K562 (cell line): ENCODE measurements around the gene MBOAT2. TPM values are rescaled to one million over a fixed set of nuclear protein-coding genes. Genes with fewer than 3 reads are reported as not detected.
"Not testable (repeated sequence)": the region's sequence is repeated elsewhere in the genome, so short reads cannot be mapped to it uniquely, and the experiment has no call there.

Source experiments
- ATAC-seq: fragments of 200-7000 bp; cut with Tn5 transposase; 3 replicates; pipeline ENCODE4 v1.9.1; 2020; ENCODE audit warnings: moderate library complexity
- BruUV-seq: library from RNA; stranded (reverse); fragments of 400-500 nt; replicated peaks from 2 replicates; lab custom pipeline; 2021; lab: Mats Ljungman, UMichigan
- CTCF ChIA-PET: fragments of 300-600 bp; formaldehyde crosslinking; extraction: SDS; loops from one replicate; lab custom pipeline; 2021; ENCODE audit warnings: low intra/inter-chr PET ratio; lab: Yijun Ruan, JAX
- POLR2A ChIA-PET: fragments of 300-600, 350-650 bp; sonication (Branson Sonifier 250); formaldehyde crosslinking; extraction: SDS; loops from one replicate; lab custom pipeline; 2021; ENCODE audit warnings: antibody characterized with exemption, inconsistent platforms; lab: Yijun Ruan, JAX
- DNase-seq, 4 experiments: peaks; one replicate each; pipeline versions ENCODE4 v3.0.0 to v3.0.0-alpha.2; 2011 to 2018; ENCODE audit warnings: low spot score in 3 of 4, mixed read lengths in 3 of 4; ENCODE audit errors: extremely low read depth in 1 of 4
- FAIRE-seq: peaks from 2 replicates; lab custom pipeline; 2011; peaks lifted over from hg19 to GRCh38; lab: Jason Lieb, UNC
- H2AFZ ChIP-seq: 2 replicates; pipeline ENCODE4 v1.6.0; 2011; ENCODE audit warnings: low read depth, low read length, control low read depth, inconsistent platforms
- H3K27ac ChIP-seq: fragments of 200-600 bp; 3 replicates; pipeline ENCODE4 v1.8.0; 2011; ENCODE audit warnings: low read depth, mild to moderate bottlenecking, control low read depth, inconsistent platforms, low read length, moderate library complexity, mixed read lengths; ENCODE audit errors: extremely low read depth
- H3K27me3 ChIP-seq, 2 experiments: fragments of 300-600 bp in 1 of 2; 2 replicates in 1 of 2; 3 replicates in 1 of 2; pipeline versions ENCODE4 v1.6.0 to v1.8.0; 2011; ENCODE audit warnings: inconsistent platforms in 2 of 2, low read length in 2 of 2, mild to moderate bottlenecking in 1 of 2, mixed read lengths in 1 of 2, moderate library complexity in 1 of 2; ENCODE audit not compliant: control insufficient read depth in 2 of 2, insufficient read depth in 2 of 2
- H3K36me3 ChIP-seq: fragments of 300-600 bp; 3 replicates; pipeline ENCODE4 v1.8.0; 2011; ENCODE audit warnings: mild to moderate bottlenecking, low read length, inconsistent platforms; ENCODE audit not compliant: control insufficient read depth, insufficient read depth
- H3K4me1 ChIP-seq, 2 experiments: fragments of 200-600 bp in 1 of 2; replicated peaks in 1 of 2; 2 replicates in 1 of 2; 3 replicates in 1 of 2; pipeline versions ENCODE4 v1.5.1 to v1.8.0; 2011; ENCODE audit warnings: inconsistent platforms in 2 of 2, low read length in 2 of 2, mild to moderate bottlenecking in 1 of 2, mixed read lengths in 1 of 2, moderate library complexity in 1 of 2; ENCODE audit not compliant: control insufficient read depth in 2 of 2, insufficient read depth in 2 of 2
- H3K4me2 ChIP-seq: 2 replicates; pipeline ENCODE4 v1.6.1; 2011; ENCODE audit warnings: low read length, control low read depth, inconsistent platforms, mixed read lengths; ENCODE audit not compliant: insufficient read depth
- H3K4me3 ChIP-seq: fragments of 200-600 bp; sonication (generic), shearing (Covaris generic); 2 replicates; pipeline ENCODE4 v1.5.1; 2016; ENCODE audit warnings: control low read depth, inconsistent platforms
- H3K79me2 ChIP-seq: fragments of 200-600 bp; 3 replicates; pipeline ENCODE4 v1.8.0; 2011; ENCODE audit warnings: low read length, inconsistent platforms; ENCODE audit not compliant: control insufficient read depth, insufficient read depth
- H3K9ac ChIP-seq, 2 experiments: 2 replicates each; pipeline versions ENCODE4 v1.6.0 to v1.6.1; 2011; ENCODE audit warnings: low read depth in 2 of 2, low read length in 2 of 2, control low read depth in 1 of 2, inconsistent platforms in 1 of 2, mild to moderate bottlenecking in 1 of 2, mixed read lengths in 1 of 2; ENCODE audit not compliant: insufficient read depth in 1 of 2
- H3K9me1 ChIP-seq: one replicate; pipeline ENCODE4 v1.6.0; 2011; ENCODE audit warnings: inconsistent platforms, mild to moderate bottlenecking, low read length, moderate library complexity; ENCODE audit not compliant: control insufficient read depth, insufficient read depth
- H3K9me3 ChIP-seq: replicated peaks from 2 replicates; pipeline ENCODE4 v1.5.1; 2011; ENCODE audit warnings: low read depth, low read length, inconsistent platforms; ENCODE audit not compliant: control insufficient read depth, insufficient read depth
- H4K20me1 ChIP-seq: replicated peaks from 2 replicates; pipeline ENCODE4 v1.6.1; 2011; ENCODE audit warnings: low read length, inconsistent platforms, mixed read lengths; ENCODE audit not compliant: control insufficient read depth, insufficient read depth
- ASH1L ChIP-seq: fragments of 450-650 bp; IDR thresholded peaks from 2 replicates; pipeline ENCODE4 v1.6.1; 2018; ENCODE audit warnings: borderline replicate concordance, mild to moderate bottlenecking, low read depth; ENCODE audit not compliant: partially characterized antibody
- C11orf30 ChIP-seq: fragments of 450-650 bp; IDR thresholded peaks from 2 replicates; pipeline ENCODE4 v1.6.1; 2016; ENCODE audit warnings: low read depth, mild to moderate bottlenecking
- CBFA2T2 ChIP-seq: fragments of 450-650 bp; conservative IDR thresholded peaks from 2 replicates; pipeline ENCODE4 v1.6.1; 2017; ENCODE audit warnings: mild to moderate bottlenecking
- MAFG ChIP-seq: fragments of 450-650 bp; conservative IDR thresholded peaks from 2 replicates; pipeline ENCODE4 v1.6.1; 2016; ENCODE audit warnings: missing genetic modification characterization, missing compliant biosample characterization
- NFYB ChIP-seq: IDR thresholded peaks from 2 replicates; pipeline ENCODE4 v1.6.1; 2011; ENCODE audit warnings: mild to moderate bottlenecking, moderate library complexity; ENCODE audit not compliant: insufficient read length; ENCODE audit errors: extremely low read depth
- RBM25 ChIP-seq: fragments of 200-400 bp; formaldehyde crosslinking; IDR thresholded peaks from 2 replicates; pipeline ENCODE4 v1.6.1; 2018; ENCODE audit warnings: low read length, low read depth, moderate library complexity; ENCODE audit not compliant: severe bottlenecking
- TCF3 ChIP-seq: sonication (generic); formaldehyde crosslinking; IDR thresholded peaks from 2 replicates; pipeline ENCODE4 v1.4.0; 2020; ENCODE audit warnings: mild to moderate bottlenecking, missing genetic modification reagents
- ZNF316 ChIP-seq: fragments of 450-650 bp; IDR thresholded peaks from 2 replicates; pipeline ENCODE4 v1.6.1; 2016
- WGBS: fragments of 100-300 bp; shearing (Covaris generic); methylation state at CpG from one replicate; pipeline ENCODE4 v1.1.6; 2016; ENCODE audit warnings: low coverage, mixed read lengths; ENCODE audit not compliant: insufficient coverage; ENCODE audit errors: missing lambda C conversion rate; 5-methylcytosine and 5-hydroxymethylcytosine counted together
- in situ Hi-C: fragments of 300-500 bp; cut with MboI; formaldehyde crosslinking; loops from 4 replicates; pipeline ENCODE4 v1.15.0; 2018; ENCODE audit warnings: inconsistent platforms, mixed read lengths
- intact Hi-C: fragments of 100-400 bp; cut with micrococcal nuclease; formaldehyde crosslinking; loops from 2 replicates; pipeline ENCODE4 v1.14.2; 2022
- polyA plus RNA-seq, 8 experiments: library from polyadenylated mRNA; depleted of rRNA in 4 of 8; stranded (reverse) in 5 of 8; unstranded in 3 of 8; fragments of >200 nt; fragmentation: Nextera tagmentation in 2 of 8; fragmentation: Illumina TruSeq in 1 of 8; extraction: Ambion mirVana in 2 of 8; extraction: Trizol in 1 of 8; gene quantifications; 2 replicates each; pipeline versions ENCODE4 v1.2.1 to v1.2.3, GENCODE V29; 2011 to 2014; ENCODE audit warnings: inconsistent platforms in 1 of 8, missing spikeins in 1 of 8
- total RNA-seq, 7 experiments: library from RNA; depleted of rRNA in 6 of 7; stranded (reverse); fragments of >200 nt in 6 of 7; fragmentation: Illumina TruSeq in 2 of 7; extraction: Trizol in 2 of 7; gene quantifications; 2 replicates each; pipeline versions ENCODE4 v1.2.1 to v1.2.3, GENCODE V29; 2011 to 2021; ENCODE audit warnings: low replicate concordance in 1 of 7

Gene MBOAT2
- total and polyA plus RNA-seq, 9 of the 15 experiments (the other 6 are each of a cell fraction or from before 2014, with no cell fraction given) = 8.4 to 122 (median 27.6) TPM

DNA sequence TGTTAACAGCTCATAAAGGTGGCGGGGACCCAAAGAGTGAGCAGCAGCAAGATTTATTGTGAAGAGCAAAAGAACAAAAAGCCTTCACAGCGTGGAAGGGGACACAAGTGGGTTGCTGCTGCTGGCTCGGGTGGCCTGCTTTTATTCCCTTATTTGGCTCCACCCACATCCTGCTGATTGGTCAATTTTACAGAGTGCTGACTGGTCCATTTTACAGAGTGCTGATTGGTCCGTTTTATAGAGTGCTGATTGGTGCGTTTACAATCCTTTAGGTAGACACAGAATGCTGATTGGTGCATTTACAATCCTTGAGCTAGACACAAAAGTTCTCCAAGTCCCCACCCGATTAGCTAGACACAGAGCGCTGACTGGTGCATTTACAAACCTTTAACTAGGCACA is 100.7 kb downstream of the MBOAT2 start:
- not testable (repeated sequence) for H2AFZ ChIP-seq, FAIRE-seq
- POLR2A ChIA-PET = interaction anchor here (1.1 kb wide), 1 partner anchor 18 kb away, joined by 3 read pairs; no protein-coding TSS in a partner anchor

DNA sequence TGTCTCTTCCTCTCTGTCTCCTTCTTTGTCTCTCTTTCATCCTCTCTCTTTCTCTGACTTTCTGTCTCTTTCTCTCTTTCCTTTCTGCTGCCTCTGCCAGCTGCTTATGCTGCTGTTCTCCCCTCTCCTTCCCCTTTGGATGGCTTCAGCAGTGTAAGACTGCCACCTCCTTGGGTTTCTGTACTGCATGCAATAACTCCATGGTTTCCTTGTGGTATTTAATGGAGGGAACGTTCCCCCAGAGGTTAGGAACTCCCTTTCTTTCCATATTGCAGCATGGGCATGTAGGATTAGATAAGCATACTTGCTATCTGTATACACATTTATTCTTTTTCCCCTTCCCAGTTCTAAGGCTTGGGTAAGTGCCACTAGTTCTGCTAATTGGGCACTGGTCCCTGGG is 106.3 kb downstream of the MBOAT2 start:
- Histone ChIP-seq H3K4me1 (peaks cover 13 to 28% of the 10 kb centered on the region in 2 experiments; a peak in 4 of 5 replicates), H3K36me3 (peaks cover 30% of the 10 kb centered on the region), H3K79me2 (peaks cover 14% of the 10 kb centered on the region), H3K9me3 (peaks cover 20% of the 10 kb centered on the region)
- H3K9ac ChIP-seq, POLR2A ChIA-PET, H3K9me1 ChIP-seq, in situ Hi-C loops, ATAC-seq, H3K4me3 ChIP-seq, FAIRE-seq, DNase-seq, H2AFZ ChIP-seq, BruUV-seq, H3K27me3 ChIP-seq, H3K27ac ChIP-seq, intact Hi-C loops, CTCF ChIA-PET, H4K20me1 ChIP-seq, H3K4me2 ChIP-seq: not testable (repeated sequence)
- TF ChIP-seq TCF3 (CRISPR knock-in tag) = peak; percentile 29; the same call in 1 of the 2 replicates
- TF ChIP-seq CBFA2T2 = 0 out of 2 replicates have a peak, but pooled peaks have one; percentile 8
- WGBS = 0% methylated on average over 1 of the region's 1 CpG

More for the DNA sequence above, 100.7 kb downstream of the MBOAT2 start:
- H3K27ac ChIP-seq, H3K4me1 ChIP-seq, H3K9me1 ChIP-seq, intact Hi-C loops, H3K79me2 ChIP-seq, in situ Hi-C loops, BruUV-seq, DNase-seq, H3K27me3 ChIP-seq, CTCF ChIA-PET, H3K4me3 ChIP-seq, H3K4me2 ChIP-seq, H3K9ac ChIP-seq, H4K20me1 ChIP-seq, ATAC-seq: not testable (repeated sequence)
- Histone ChIP-seq H3K9me3 (peaks cover 16% of the 10 kb centered on the region), H3K36me3 (peaks cover 39% of the 10 kb centered on the region)
- WGBS = 94% methylated on average over 7 of the region's 7 CpGs
- peak; percentile 86 for TF ChIP-seq ZNF316
- TF ChIP-seq C11orf30 = peak; percentile 72
- TF ChIP-seq RBM25 = peak; percentile 46
- peak; percentile 14 for TF ChIP-seq ASH1L
- TF ChIP-seq MAFG (tag) = peak; percentile 62
- peak; percentile 62 for TF ChIP-seq NFYB
